NCI-H2196 (cell line): ENCODE results near the gene MACC1.

Experiments used
- DNase-seq: peaks from one replicate; lab custom pipeline; 2025; ENCODE audit not compliant: unreplicated experiment; lab: John Stamatoyannopoulos, UW

MACC1 gene

DNA sequence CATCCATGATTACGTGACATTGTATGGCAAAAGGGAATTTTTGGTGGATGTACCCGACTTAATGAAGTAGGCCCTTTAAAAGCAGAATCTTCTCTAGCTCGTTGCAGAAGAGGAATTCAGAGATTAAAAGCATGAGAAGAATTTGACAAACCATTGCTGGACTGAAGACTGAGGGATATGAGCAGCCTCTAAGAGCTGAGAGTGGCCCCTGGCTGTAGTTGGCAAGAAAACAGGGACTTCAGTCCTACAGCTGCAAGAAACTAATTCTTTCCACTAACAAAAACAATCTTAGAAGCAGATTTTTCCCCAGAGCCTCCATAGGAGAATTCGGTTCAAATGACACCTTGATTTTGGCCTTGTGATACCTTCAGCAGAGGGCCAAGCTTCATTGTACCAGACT, 34.1 kb downstream of the MACC1 start:
- DNase-seq = no peak

DNA sequence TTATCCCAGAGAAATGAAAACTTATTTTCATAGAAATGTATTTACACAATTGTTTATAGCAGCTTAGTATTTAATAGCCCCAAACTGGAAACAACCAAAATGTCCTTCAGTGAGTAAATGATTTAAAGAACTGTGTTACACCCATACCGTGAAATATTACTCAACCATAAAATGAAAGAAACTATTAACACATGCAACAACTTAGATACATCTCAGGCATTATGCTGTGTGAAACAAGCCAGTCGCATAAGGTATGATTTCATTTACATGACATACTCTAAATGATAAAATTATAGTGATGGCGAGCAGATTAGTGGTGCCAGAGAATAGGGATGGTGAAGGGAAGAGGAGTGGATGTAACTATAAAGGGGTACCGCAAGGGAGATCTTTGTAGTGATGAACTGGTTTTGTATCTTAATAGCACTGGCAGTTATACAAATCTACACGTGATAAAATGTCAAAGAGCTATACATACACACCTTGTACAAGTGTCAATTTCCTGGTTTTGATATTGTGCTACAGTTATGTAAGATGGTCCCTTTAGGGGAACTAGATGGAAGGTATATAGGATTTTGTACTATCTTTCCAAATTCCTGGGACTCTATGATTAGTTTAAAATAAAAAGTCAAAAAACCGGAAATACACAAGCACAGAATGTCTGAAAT, 40.5 kb downstream of the MACC1 start:
- no peak for DNase-seq

DNA sequence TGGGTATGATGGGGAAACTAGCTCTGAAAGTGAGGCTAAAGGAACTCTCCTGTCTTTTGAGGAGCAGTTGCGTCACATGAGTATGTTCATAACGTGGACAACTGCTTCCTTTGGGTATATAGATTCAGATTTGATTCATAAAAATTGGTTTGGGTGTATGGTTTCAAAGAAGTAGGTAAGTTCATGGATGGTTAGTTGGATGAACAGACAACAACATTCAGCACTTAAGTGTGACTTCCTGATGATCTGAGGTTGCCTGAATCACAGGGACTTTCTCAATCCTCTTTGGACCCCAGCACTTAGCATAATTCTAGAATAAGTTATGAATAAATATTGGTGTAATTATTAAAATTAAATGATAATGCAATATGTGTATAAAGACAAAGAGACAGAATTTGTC, 43.4 kb downstream of the MACC1 start:
- no peak for DNase-seq

DNA sequence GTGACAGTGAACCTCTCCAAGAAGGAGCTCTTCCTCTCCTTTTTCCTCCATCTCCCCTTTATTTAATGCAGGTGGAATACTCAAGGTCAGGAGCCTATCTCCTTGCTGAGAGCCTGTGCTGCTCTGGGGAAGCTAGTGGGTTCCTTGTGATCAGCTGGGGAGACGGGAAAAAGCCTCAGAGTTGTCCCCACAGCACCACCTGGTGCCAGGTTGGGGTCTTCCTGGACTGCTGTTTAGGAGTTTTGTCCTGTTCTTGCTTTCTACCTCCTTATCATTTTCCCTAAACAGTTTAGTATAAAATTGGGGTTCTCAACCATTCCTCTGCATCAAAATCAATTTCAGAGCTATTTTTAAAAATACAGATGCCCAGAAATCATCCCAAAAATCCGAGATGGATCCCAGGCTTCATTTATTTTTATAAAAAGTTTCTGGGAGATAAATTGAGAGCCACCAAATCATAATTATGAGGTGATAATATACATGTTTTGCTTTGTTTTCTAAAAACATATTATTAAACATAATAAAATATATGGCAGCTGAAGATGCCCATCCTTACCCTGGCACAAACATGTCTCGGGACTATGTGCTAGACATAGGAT, 44.3 kb downstream of the MACC1 start:
- peak; percentile 46 for DNase-seq

DNA sequence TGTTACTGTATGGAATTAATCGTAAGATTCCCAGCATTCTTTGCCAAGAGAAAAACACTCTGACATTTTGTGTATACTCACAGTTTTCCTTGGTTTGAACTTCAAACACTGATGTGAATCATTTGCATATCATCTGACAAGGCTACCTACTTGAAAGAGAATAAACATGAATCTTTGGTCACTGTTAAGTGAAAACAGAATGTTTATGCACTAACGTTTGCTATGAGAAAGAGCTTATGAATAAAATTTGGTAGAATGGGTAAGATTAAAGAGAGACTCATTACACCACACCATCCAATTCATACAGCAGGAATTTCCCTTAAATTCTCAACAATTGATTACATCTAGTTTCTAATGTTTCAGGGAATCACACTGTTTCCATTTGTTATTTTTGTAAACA, 46.6 kb downstream of the MACC1 start:
- no peak for DNase-seq

DNA sequence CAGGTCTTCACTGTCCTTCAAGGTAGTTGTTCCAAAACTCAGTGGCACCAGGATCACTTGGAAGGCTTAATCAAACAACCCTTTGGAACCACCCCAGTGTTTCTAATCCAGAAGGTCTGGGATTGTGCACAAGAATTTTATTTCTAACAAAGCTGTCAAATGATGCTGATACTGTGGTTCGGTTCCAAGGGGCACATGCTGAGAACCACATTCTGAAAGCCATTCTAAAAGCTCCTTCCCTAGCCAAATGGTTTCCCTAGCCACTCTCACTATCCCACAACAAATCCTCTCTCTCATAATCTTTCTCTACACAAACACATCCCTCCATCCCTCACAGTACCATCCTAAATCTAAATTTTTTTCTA, 52.1 kb downstream of the MACC1 start:
- DNase-seq = no peak

DNA sequence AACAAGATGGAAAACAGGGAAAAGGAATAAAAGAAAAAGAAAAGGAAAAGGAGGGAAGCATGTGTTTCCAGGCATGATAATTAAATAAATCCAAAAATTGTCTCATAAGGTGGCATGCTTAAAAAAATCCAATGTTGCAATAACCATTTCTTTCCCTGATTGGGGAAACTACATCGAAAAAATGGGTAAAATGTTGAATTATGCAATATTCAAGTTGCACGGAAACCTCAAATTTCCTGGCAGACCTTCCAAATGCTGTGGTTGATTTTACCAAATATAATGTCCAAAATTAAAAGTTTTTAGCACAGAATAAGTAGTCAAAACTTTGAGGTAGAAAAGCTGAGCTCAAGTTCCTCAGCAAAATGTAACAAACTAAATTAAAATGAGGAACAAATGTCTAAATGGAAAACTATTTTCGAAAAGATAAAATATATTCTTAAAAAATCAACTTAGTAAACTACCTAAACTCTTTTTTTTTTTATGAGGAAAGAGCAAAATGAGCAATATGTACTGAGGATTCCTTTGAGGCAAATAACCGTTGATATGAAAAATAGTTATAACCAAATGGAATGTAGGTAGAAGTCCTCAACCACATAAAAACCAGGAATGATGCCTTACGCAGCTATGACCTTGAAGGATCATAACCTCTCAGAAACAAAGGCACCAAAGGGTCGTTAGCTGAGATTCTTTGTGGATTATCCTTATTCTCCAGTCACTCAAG, 52.6 kb downstream of the MACC1 start:
- no peak for DNase-seq

DNA sequence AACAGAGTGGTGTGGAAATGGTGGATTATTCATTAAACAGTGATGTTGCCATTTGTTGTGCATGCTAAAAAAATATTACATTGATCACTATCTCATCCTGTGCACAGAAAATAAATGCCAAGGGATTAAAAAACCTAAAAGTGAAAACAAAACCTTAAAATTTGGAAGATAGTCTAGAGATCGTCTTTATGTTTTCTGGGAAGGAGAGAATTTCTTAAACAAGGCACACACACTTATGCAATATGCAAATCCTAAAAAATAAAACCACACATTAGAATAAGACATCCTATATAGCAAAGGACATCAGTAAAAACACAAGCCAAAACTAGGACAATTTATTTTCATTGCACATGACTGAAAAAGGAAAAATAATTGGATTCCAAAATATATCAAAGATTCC, 54.5 kb downstream of the MACC1 start:
- DNase-seq = no peak

DNA sequence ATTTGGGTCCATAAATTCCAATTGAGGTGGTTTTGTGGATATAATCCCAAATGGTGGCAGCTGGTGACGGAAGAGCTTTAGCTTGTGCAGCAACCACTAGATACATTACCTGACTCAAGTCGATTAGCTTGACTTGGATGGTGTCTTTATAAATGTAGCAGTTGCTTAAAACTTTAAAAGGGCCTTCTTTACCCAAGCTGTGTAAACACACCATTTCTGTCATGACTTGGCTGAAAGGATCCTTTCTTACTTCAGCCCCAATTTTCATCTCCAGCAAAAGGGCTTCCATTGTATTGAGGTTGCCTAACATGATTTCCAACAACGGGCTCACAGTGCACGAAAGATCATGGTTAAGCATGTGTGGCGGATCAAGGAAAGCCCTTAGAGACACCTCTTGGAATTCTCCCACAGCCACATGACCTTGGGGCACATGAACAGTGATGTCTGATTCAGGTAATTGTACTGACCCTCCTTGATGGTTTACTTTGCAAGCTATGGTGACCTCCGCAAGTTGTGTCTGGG, 57.9 kb downstream of the MACC1 start:
- no peak for DNase-seq

DNA sequence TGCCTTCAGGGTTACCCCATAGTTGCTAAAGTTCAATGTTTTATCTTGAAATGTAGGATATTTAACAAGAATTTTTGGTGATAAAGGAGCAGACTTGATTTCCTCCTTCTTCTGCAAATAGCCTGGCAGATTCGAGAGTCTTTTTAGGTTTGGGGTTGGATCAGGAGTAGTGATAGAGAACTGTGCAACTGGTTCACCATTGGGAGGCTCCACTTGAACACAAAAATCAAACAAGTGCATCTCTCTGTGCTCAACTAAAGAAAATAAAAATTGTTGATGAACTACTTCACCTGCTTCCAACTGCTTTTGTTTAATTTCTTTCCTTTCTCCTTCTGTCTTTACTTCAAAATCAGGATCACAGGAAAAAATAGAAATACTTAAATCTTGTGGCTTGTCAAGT, 58.5 kb downstream of the MACC1 start:
- DNase-seq = no peak

DNA sequence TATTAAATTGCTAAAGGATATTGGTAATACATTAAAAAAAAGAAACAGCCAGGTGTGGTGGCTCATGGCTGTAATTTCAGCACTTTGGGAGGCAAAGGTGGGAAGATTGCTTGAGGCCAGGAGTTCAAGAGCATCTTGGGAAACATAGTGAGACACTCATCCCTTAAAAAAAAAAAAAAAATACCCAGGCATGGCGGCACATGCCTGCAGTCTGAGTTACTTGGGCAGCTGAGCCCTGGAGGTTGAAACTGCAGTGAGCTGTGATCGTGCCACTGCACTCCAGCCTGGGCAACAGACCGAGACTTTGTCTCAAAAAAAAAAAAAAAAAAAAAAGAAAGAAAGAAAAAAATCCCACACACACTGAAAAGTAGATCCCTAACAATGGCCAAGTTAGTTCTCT, 59.7 kb downstream of the MACC1 start:
- DNase-seq = no peak

DNA sequence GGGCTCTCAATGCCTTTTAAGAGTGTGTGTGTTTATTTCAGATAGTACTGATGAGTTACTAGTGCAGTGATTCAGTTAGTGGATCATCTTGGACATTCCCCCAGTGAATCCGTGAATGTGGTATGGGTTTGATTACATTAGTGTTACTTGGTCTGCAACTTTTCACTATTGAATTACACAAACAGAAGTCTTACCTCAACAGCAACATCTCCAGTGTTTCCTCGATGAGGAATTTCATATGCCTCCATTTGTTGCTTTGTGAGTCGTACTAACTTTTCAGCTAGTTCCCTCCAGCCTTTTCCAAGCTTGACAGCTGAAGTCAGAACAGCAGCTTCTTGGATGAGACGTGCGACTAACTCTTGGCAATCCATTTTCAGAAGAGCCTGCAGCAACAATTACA, 63.2 kb downstream of the MACC1 start:
- no peak for DNase-seq

DNA sequence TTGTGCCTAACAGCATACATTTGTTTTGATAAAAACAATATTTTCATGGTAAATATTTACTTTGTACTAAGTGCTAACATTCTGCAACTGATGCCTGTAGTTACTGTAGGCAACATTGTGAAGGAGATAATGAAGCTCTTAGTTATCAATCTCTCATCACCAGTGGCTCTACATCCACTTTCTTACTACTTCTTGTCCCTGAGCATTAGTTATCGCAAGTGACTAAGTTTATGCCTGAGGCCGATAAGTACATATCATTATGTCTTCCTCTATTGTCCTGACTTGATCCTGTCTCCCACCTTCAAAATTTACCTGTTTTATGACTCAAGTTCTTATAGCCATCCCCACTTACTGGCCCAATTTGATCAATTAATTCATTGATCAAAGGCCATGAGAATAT, 63.6 kb downstream of the MACC1 start:
- no peak for DNase-seq

DNA sequence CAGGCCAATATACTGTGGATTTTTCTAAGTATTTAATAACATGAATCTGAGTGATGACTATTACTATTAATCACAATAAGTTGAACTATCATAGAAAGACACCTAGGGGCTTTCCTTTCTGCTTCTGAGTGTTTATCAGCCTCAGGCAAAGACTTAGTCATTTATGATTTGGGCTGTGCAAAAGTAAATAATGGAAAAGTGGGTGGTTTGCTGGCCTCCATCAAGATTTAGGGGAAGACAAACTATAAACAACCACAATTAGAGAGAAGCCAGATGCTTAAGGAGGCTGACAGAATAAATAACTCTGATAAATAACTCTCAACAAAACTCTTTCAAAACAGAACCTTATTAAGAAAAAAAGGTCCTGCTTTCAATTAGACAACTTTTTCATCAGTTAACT, 64.7 kb downstream of the MACC1 start:
- no peak for DNase-seq

DNA sequence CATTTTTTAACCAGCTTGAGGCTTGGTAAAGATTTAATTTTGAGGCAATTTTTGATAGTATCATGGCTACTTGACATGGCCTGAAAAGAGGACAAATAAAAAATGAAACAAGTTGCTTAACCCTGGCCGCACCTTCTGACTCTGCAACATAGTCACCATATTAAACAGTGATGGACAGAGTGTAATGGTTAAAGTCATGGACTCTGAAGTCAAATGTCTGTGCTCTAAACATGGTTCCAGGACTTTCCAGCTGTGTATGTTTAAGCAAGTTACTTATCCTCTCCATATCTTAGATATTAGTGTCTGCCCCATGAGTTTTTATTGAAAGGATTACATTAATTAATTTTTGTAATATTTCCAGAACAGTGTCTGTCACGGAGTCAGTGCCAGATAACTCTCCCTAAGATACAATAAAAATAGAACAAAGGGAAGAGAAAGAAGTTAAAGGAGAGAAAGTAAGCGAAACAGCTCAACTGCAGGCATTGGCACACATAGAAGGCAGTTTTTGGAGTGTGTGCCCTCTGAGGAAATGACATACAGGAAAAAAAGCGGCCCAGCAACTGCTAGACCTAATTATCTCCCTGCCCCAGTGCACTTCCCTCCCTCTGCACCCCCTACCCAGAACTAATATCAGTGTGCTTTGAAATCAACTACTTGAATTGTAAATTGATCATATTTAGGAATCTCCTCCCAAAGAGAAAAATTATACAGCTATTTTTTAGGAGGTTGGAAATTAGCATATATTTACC, 65.3 kb downstream of the MACC1 start:
- no peak for DNase-seq

DNA sequence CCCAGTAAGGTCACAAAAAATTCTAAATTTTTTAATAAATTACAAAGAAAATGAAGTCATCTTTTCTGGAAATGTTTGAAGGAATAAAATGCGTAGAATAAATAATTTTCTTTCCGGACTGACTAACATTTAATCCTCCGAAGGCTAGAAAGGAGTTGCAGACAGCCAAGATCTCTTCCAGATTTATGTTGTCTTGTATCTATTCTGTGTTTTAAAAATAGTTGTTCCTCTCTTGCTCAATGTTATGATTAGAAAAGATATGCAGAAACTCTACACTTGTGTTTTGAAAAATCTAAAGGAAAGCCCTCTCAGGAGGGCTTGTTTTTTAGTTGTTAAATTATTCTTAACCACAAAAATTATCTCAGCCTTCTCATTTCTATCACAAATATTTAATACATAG, 70.7 kb downstream of the MACC1 start:
- DNase-seq = no peak

DNA sequence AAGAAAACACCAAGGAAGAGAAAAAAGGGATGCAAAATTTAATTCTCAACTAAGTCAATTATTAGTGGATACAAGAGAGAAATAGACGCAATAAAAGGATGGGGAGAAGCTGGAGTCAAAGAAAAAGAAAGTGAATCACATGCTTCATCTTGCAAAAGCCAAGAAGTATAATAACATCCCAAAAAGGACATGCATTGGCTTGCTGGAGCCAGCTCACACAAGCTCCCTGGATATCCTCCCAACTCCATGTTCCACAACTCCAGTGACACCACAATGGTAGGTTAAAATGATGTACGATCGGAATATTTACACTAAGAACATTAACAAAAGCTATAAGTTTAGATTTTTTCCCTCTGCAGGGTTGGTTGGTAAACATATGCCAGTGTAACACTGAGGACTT, 72.4 kb downstream of the MACC1 start:
- no peak for DNase-seq

DNA sequence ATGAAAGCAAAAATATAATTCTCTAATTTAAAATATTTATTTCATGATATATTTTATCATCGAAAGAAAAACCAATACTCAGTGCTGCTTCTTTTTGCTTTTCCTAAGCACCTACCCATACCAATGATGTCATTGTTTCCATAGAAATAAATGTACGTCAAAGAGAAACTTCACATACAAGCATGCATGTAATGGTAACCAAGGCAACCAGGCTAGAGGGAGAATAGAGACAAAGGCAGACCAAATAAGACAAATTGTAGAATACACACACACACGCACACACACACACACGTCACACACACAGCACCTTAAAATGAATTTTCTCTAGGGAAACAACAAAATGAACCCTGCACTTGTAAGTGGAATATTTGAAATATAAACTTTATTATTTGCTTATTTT, 75.5 kb downstream of the MACC1 start:
- peak; percentile 43 for DNase-seq

DNA sequence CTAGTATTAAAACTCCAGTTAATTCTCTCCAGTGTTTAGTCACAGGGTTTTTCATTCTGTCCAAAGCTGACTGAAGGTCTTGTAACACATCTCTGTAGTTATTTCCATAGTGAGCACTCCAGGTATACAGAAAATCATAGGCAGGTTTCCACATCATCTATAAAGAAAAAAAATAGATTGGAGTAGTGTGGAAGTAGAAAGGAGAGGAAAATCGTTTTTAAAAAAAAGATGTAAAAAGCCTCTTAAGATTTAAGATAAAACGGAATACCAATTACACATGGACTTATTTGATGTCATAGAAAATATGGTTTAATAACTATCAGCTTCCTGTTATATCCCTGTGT, 76.2 kb downstream of the MACC1 start:
- no peak for DNase-seq

DNA sequence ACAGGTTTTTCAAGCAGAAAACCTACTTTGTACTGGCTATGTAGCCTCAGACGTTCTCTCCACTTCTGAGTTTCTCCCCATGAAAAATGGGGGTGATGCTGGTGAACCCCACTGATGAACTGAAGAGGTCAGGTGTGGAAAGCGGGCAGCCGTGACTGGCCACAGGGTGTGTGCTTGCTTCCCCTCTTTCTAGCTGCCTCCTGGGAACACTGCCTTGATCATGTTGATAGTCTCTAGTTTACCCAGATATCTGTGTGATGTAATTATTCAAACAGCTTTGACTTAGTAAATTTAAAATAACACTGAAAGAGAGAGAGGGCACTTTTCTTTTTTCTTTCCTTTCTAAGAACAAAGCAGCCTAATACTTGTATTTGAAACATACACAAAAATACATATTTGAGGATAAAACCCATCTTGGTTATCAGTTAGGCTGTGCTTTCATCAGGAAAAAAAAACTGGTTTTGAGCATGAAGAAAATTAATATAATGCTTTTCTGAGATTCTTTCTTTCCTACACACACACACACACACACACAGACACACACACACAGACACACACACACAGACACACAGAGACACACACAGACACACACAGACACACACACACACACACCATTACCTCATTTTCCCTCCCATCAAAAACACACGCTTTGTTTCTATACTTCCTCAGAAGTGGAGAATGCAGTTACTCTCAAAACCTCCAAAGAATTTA, 76.7 kb downstream of the MACC1 start:
- no peak for DNase-seq

DNA sequence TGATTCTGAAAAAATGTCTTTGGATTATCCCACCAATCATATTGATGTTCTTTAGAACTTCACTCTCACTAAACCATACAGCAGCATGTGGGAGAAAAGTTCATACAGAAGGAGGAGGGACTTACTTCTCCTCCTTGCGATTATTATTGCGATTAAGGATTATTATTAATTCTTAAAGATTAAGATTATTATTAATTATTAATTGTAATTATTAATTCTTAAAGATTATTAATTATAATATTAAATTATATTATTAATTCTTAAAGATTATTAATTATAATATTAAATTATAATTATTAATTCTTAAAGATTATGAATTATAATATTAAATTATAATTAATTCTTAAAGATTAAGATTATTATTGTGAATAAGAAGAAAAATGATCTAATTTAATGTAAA, 80.5 kb downstream of the MACC1 start:
- no peak for DNase-seq
